Fibroblast of lung (primary cell): Measurements from ENCODE around the gene RAB8A. TPM values are rescaled to one million over a fixed set of nuclear protein-coding genes. Genes with fewer than 3 reads are reported as not detected.

Source experiments
- DNase-seq, 2 donors: peaks; one replicate each; pipeline versions ENCODE4 v3.0.0 to v3.0.0-alpha.2; 2010; ENCODE audit warnings: low read depth in 2 of 2
- H2AFZ ChIP-seq: 2 replicates; pipeline ENCODE4 v1.5.1; 2012; ENCODE audit warnings: low read length, control low read depth, inconsistent platforms
- H3K27ac ChIP-seq: 2 replicates; pipeline ENCODE4 v1.5.1; 2011; ENCODE audit warnings: low read length, control low read depth; ENCODE audit not compliant: insufficient read depth
- H3K27me3 ChIP-seq: 2 replicates; pipeline ENCODE4 v1.5.1; 2011; ENCODE audit warnings: mild to moderate bottlenecking, low read length; ENCODE audit not compliant: control insufficient read depth, insufficient read depth
- H3K36me3 ChIP-seq: 2 replicates; pipeline ENCODE4 v1.5.1; 2011; ENCODE audit warnings: low read length; ENCODE audit not compliant: control insufficient read depth, insufficient read depth
- H3K4me1 ChIP-seq: 2 replicates; pipeline ENCODE4 v1.5.1; 2011; ENCODE audit warnings: low read length; ENCODE audit not compliant: control insufficient read depth, insufficient read depth; ENCODE audit errors: extremely low read depth
- H3K4me2 ChIP-seq: 2 replicates; pipeline ENCODE4 v1.5.1; 2011; ENCODE audit warnings: low read length, control low read depth; ENCODE audit not compliant: insufficient read depth; ENCODE audit errors: extremely low read depth
- H3K4me3 ChIP-seq, 4 experiments: fragments of 200-600 bp in 1 of 4; sonication (generic) in 1 of 4; replicated peaks in 1 of 4; 2 replicates each; pipeline ENCODE4 v1.5.1; 2011 to 2016; ENCODE audit warnings: low read length in 4 of 4, low read depth in 3 of 4, mild to moderate bottlenecking in 3 of 4, control low read depth in 2 of 4, inconsistent platforms in 1 of 4, mixed read lengths in 1 of 4; ENCODE audit not compliant: insufficient read depth in 1 of 4; ENCODE audit errors: control extremely low read depth in 1 of 4
- H3K79me2 ChIP-seq: 2 replicates; pipeline ENCODE4 v1.5.1; 2012; ENCODE audit warnings: mild to moderate bottlenecking, low read length, inconsistent platforms; ENCODE audit not compliant: control insufficient read depth, insufficient read depth
- H3K9ac ChIP-seq: 2 replicates; pipeline ENCODE4 v1.5.1; 2011; ENCODE audit warnings: mild to moderate bottlenecking, low read length, control low read depth; ENCODE audit not compliant: insufficient read depth
- H3K9me3 ChIP-seq: 2 replicates; pipeline ENCODE4 v1.5.1; 2012; ENCODE audit warnings: low read depth, low read length; ENCODE audit not compliant: control insufficient read depth, insufficient read depth
- H4K20me1 ChIP-seq: 2 replicates; pipeline ENCODE4 v1.5.1; 2011; ENCODE audit warnings: low read length; ENCODE audit not compliant: control insufficient read depth, insufficient read depth; ENCODE audit errors: extremely low read depth
- EZH2 ChIP-seq: IDR thresholded peaks from 2 replicates; pipeline ENCODE4 v1.5.1; 2012; ENCODE audit warnings: low read length, control low read depth, mild to moderate bottlenecking; ENCODE audit errors: missing control alignments
- polyA plus RNA-seq, 2 donors: library from polyadenylated mRNA; depleted of rRNA in 1 of 2; stranded (reverse) in 1 of 2; unstranded in 1 of 2; fragments of >200 nt; gene quantifications; 2 replicates each; pipeline ENCODE4 v1.2.1, GENCODE V29; 2011 to 2012; ENCODE audit warnings: missing spikeins in 1 of 2
- total RNA-seq: library from RNA; depleted of rRNA; stranded (reverse); fragments of >200 nt; gene quantifications from 2 replicates; pipeline ENCODE4 v1.2.1, GENCODE V29; 2014
- TF ChIP-seq, protein P1 (sequence below), 2 donors: IDR thresholded peaks in 1 of 2; conservative IDR thresholded peaks in 1 of 2; 1 replicate in 1 of 2; 2 replicates in 1 of 2; pipeline ENCODE4 v1.5.1; 2011 to 2012; ENCODE audit warnings: low read length in 2 of 2, control low read depth in 1 of 2, inconsistent platforms in 1 of 2, low read depth in 1 of 2, mild to moderate bottlenecking in 1 of 2

The RAB8A gene
- total and polyA plus RNA-seq, 2 donors (not counting 1 experiment from before 2014, with no cell fraction given): 77.6 to 104 TPM

DNA sequence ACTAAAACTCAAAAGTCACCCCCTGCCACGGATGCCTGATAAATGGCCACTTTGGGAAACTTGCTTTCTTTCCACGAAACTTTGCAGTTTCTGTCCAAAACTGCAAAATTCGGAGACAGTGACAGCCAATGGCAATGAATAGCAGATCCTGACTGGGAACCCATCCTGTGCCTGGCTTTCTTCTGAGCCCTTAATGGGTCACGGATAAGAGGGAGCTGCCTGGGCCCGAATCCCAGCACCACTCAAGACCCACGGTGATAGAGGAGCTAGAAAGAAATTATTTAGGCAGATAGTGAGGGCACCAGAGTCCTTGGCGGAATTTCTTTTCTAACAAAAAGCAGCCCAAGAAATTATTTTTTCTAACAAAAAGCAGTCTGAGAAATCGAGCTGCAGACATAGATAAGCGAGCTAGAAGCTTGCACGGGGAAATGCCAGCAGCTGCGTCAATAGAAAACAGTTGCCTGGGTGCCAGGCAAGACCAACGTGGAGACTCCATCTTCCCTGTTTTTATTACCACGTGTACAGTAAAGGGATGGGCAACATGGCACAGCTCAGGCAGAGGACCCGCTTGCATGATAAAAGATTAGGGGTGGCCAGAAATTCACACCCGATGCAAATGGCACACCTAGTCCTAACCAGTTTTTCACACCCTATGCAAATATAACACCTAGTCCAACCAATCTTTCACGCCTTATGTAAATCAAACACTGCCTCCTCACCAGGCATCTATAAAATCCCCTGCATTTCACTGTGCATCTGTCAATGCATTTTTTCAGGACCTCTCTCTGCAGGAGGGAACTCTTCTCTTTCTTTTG is 24.7 kb downstream of the RAB8A start:
- TF ChIP-seq, protein P1, sequence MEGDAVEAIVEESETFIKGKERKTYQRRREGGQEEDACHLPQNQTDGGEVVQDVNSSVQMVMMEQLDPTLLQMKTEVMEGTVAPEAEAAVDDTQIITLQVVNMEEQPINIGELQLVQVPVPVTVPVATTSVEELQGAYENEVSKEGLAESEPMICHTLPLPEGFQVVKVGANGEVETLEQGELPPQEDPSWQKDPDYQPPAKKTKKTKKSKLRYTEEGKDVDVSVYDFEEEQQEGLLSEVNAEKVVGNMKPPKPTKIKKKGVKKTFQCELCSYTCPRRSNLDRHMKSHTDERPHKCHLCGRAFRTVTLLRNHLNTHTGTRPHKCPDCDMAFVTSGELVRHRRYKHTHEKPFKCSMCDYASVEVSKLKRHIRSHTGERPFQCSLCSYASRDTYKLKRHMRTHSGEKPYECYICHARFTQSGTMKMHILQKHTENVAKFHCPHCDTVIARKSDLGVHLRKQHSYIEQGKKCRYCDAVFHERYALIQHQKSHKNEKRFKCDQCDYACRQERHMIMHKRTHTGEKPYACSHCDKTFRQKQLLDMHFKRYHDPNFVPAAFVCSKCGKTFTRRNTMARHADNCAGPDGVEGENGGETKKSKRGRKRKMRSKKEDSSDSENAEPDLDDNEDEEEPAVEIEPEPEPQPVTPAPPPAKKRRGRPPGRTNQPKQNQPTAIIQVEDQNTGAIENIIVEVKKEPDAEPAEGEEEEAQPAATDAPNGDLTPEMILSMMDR (conservative IDR thresholded peaks at IDR 0.05 in 1 of 2, IDR thresholded peaks at IDR 0.05 in 1 of 2; ENCODE audit: low read depth in 1 of 2, low read length in 2 of 2): no peak
- TF ChIP-seq EZH2: no peak
- no peak overlapping the region for H3K9ac ChIP-seq
- H3K79me2 ChIP-seq: no peaks in the 10 kb centered on the region
- no peak overlapping the region for H3K4me2 ChIP-seq
- H3K4me3 ChIP-seq: no peak overlapping the region
- H3K27me3 ChIP-seq: no peaks in the 10 kb centered on the region
- no peak overlapping the region for H2AFZ ChIP-seq
- H3K9me3 ChIP-seq: no peaks in the 10 kb centered on the region
- no peak for DNase-seq
- H3K36me3 ChIP-seq: peaks cover 16% of the 10 kb centered on the region
- no peak overlapping the region for H3K27ac ChIP-seq
- H4K20me1 ChIP-seq: no peaks in the 10 kb centered on the region
- H3K4me1 ChIP-seq: no peaks in the 10 kb centered on the region

DNA sequence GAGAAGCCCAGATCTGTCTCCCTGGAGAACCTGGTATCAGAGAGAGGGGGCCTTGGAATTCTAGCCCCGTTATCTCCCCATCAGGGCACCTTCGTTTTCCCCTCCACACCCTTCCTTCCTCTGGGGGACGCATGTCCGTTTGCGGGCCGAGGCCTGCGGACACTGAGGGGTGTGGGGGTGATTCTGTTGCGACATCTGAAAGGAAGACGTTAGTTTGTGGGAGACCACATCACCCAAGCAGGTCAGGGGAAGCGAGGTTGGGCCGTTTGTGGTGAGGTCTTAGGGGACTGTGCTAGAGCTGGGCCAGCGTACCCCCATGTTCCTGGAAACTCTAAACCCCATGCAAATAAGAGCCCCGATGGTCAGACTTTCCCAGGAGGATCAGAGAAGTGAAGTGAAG is 28.1 kb downstream of the RAB8A start:
- H3K4me3 ChIP-seq: no peak overlapping the region
- no peak for DNase-seq
- no peak overlapping the region for H3K4me2 ChIP-seq
- H3K9ac ChIP-seq: no peak overlapping the region
- H3K27ac ChIP-seq: no peak overlapping the region
- H3K36me3 ChIP-seq: no peaks in the 10 kb centered on the region
- H4K20me1 ChIP-seq: no peaks in the 10 kb centered on the region
- H3K9me3 ChIP-seq: no peaks in the 10 kb centered on the region
- H3K27me3 ChIP-seq: no peaks in the 10 kb centered on the region
- no peaks in the 10 kb centered on the region for H3K4me1 ChIP-seq
- H2AFZ ChIP-seq: no peak overlapping the region
- TF ChIP-seq, protein P1 (conservative IDR thresholded peaks at IDR 0.05 in 1 of 2, IDR thresholded peaks at IDR 0.05 in 1 of 2; ENCODE audit: low read depth in 1 of 2, low read length in 2 of 2): no peak
- no peak for TF ChIP-seq EZH2
- H3K79me2 ChIP-seq: no peaks in the 10 kb centered on the region

DNA sequence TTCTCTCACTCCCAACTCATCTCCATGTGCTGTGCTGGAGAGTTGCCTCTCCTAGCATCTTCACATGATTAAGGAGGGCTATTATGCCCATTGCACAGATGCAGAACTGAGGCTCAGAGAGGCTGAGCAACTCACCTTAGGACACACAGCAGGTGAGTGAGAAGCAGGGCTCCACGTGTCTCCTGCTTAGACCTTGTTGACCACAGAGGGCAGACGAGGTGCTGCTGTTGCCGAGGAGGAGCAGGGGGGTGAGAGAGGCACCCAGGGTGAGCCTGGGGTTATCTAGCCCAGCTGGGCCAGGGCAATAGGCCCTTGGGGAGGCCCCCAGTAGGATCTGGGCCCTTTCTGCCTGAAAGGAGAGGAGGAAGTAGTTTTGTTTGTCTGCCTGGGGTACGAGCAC is 29.4 kb downstream of the RAB8A start:
- Histone ChIP-seq H3K9me3 (no peaks in the 10 kb centered on the region), H3K36me3 (no peaks in the 10 kb centered on the region), H4K20me1 (no peaks in the 10 kb centered on the region), H3K4me2 (no peak overlapping the region), H3K4me1 (no peaks in the 10 kb centered on the region), H3K27ac (no peak overlapping the region), H2AFZ (no peak overlapping the region), H3K4me3 (no peak overlapping the region), H3K79me2 (no peaks in the 10 kb centered on the region), H3K27me3 (no peaks in the 10 kb centered on the region), H3K9ac (no peak overlapping the region)
- no peak for TF ChIP-seq EZH2
- TF ChIP-seq, protein P1 (conservative IDR thresholded peaks at IDR 0.05 in 1 of 2, IDR thresholded peaks at IDR 0.05 in 1 of 2; ENCODE audit: low read depth in 1 of 2, low read length in 2 of 2): no peak
- DNase-seq: no peak
